ENCODE data around the gene CUX1.

- TF ChIP-seq CTCF (IDR thresholded peaks at IDR 0.05) (no peak), EZH2 (IDR thresholded peaks at IDR 0.05; ENCODE audit: borderline replicate concordance, insufficient read depth, low read depth, low read length, poor library complexity, severe bottlenecking) (no peak)
These were observed 267.9 kb downstream of the CUX1 start for GRCh38 chr7:102085218-102085772.
